Liver (tissue), 3 donors: ENCODE measurements around the gene BTNL2.

ENCODE experiments used
- ATF3 ChIP-seq: IDR thresholded peaks from 2 replicates; pipeline ENCODE4 v1.6.1; 2016; ENCODE audit warnings: antibody characterized with exemption
- CTCF ChIP-seq: fragments of 150-350 bp; IDR thresholded peaks from 2 replicates; pipeline ENCODE4 v1.5.1; 2017; ENCODE audit warnings: improper control_type of control experiment, low read depth, low read length; ENCODE audit not compliant: missing input control
- EGR1 ChIP-seq, 2 donors: IDR thresholded peaks; 2 replicates each; pipeline ENCODE4 v1.6.1; 2016 to 2018; ENCODE audit warnings: antibody characterized with exemption in 2 of 2, low read depth in 2 of 2
- GABPA ChIP-seq, 2 donors: IDR thresholded peaks in 1 of 2; conservative IDR thresholded peaks in 1 of 2; 2 replicates each; pipeline ENCODE4 v1.6.1; 2016; ENCODE audit warnings: antibody characterized with exemption in 2 of 2, mild to moderate bottlenecking in 1 of 2, moderate library complexity in 1 of 2
- JUND ChIP-seq, 2 donors: IDR thresholded peaks; 2 replicates each; pipeline ENCODE4 v1.6.1; 2016; ENCODE audit warnings: antibody characterized with exemption in 2 of 2
- MAX ChIP-seq: IDR thresholded peaks from 2 replicates; pipeline ENCODE4 v1.6.1; 2016; ENCODE audit warnings: antibody characterized with exemption
- RAD21 ChIP-seq, 2 donors: IDR thresholded peaks; 2 replicates each; pipeline ENCODE4 v1.6.1; 2016; ENCODE audit warnings: antibody characterized with exemption in 2 of 2, mild to moderate bottlenecking in 2 of 2
- REST ChIP-seq: IDR thresholded peaks from 2 replicates; pipeline ENCODE4 v1.6.1; 2016; ENCODE audit warnings: antibody characterized with exemption, mild to moderate bottlenecking
- RXRA ChIP-seq, 2 donors: IDR thresholded peaks; 2 replicates each; pipeline ENCODE4 v1.6.1; 2017 to 2018; ENCODE audit warnings: antibody characterized with exemption in 2 of 2, mild to moderate bottlenecking in 1 of 2
- SP1 ChIP-seq: IDR thresholded peaks from 2 replicates; pipeline ENCODE4 v1.6.1; 2018; ENCODE audit warnings: antibody characterized with exemption, mild to moderate bottlenecking
- TAF1 ChIP-seq: conservative IDR thresholded peaks from 2 replicates; pipeline ENCODE4 v1.6.1; 2016; ENCODE audit warnings: antibody characterized with exemption, mild to moderate bottlenecking
- YY1 ChIP-seq: IDR thresholded peaks from 2 replicates; pipeline ENCODE4 v1.6.1; 2016; ENCODE audit warnings: antibody characterized with exemption, mild to moderate bottlenecking
- ZBTB33 ChIP-seq: IDR thresholded peaks from 2 replicates; pipeline ENCODE4 v1.6.1; 2016; ENCODE audit warnings: antibody characterized with exemption
- donor health status: healthy.
- donor health status: healthy.

- no peak for TF ChIP-seq CTCF
- TF ChIP-seq GABPA (IDR thresholded peaks at IDR 0.05 in 1 of 2, conservative IDR thresholded peaks at IDR 0.05 in 1 of 2) = no peak
- TF ChIP-seq RXRA (IDR thresholded peaks at IDR 0.05) = no peak
- no peak for TF ChIP-seq RAD21 (IDR thresholded peaks at IDR 0.05)
- TF ChIP-seq TAF1 = no peak
- TF ChIP-seq SP1 = no peak
- TF ChIP-seq REST = no peak
- no peak for TF ChIP-seq MAX
- TF ChIP-seq JUND (IDR thresholded peaks at IDR 0.05) = no peak
- TF ChIP-seq ATF3 = no peak
- no peak for TF ChIP-seq YY1
- no peak for TF ChIP-seq EGR1 (IDR thresholded peaks at IDR 0.05; ENCODE audit: low read depth in 2 of 2)
- TF ChIP-seq ZBTB33 = no peak
Measured at GRCh38 chr6:32442243-32442667, 35.3 kb upstream of the BTNL2 start.
